Erythroblast (primary cell): ENCODE data around the gene KLK5.

Experiments used
- GATA1 ChIP-seq: IDR thresholded peaks from 2 replicates; pipeline ENCODE4 v1.6.1; 2011; ENCODE audit warnings: low read depth, mild to moderate bottlenecking, control low read depth, low read length, moderate library complexity
- POLR2A ChIP-seq: IDR thresholded peaks from 2 replicates; pipeline ENCODE4 v1.6.1; 2011; ENCODE audit warnings: mild to moderate bottlenecking, low read length

GRCh38 chr19:50979758-50980157 lies 26.9 kb upstream of the KLK5 start:
- no peak for TF ChIP-seq POLR2A
- TF ChIP-seq GATA1, result no peak
